A549 (cell line): Measurements from ENCODE around the gene SLC10A7. TPM values are rescaled to one million over a fixed set of nuclear protein-coding genes. Genes with fewer than 3 reads are reported as not detected.
A peak's percentile ranks its signal among the peaks of the same experiment; 100 is the strongest.

Source experiments
- ATAC-seq, 2 experiments: fragments of 200-7000 bp in 1 of 2; fragments of >200 bp in 1 of 2; cut with Nextera tagmentation in 1 of 2; cut with Tn5 transposase in 1 of 2; 3 replicates each; pipeline versions ENCODE4 v1.8.0 to v1.9.1; 2018 to 2020; ENCODE audit warnings: mild to moderate bottlenecking in 1 of 2, moderate library complexity in 1 of 2
- CTCF ChIA-PET: fragments of 300-600 bp; sonication (Branson Sonifier 250); formaldehyde crosslinking; extraction: SDS; loops from one replicate; lab custom pipeline; 2021; ENCODE audit warnings: antibody characterized with exemption, inconsistent platforms; lab: Yijun Ruan, JAX
- POLR2A ChIA-PET: fragments of 350-600 bp; formaldehyde crosslinking; extraction: SDS; loops from one replicate; lab custom pipeline; 2021; ENCODE audit warnings: antibody characterized with exemption, inconsistent platforms; lab: Yijun Ruan, JAX
- DNase-seq, 2 experiments: peaks; one replicate each; pipeline versions ENCODE4 v3.0.0 to v3.0.0-alpha.2; 2011 to 2016; ENCODE audit warnings: low read depth in 1 of 2, low spot score in 1 of 2
- FAIRE-seq: peaks from 2 replicates; lab custom pipeline; 2011; peaks lifted over from hg19 to GRCh38; lab: Jason Lieb, UNC
- H3K27ac ChIP-seq, 2 experiments: fragments of >200 bp; sonication (Bioruptor Twin); formaldehyde crosslinking; 3 replicates each; pipeline ENCODE4 v1.5.1; 2016 to 2017
- H3K4me1 ChIP-seq: fragments of >200 bp; sonication (Bioruptor Twin); formaldehyde crosslinking; 3 replicates; pipeline ENCODE4 v1.6.1; 2016
- H3K4me2 ChIP-seq: fragments of >200 bp; sonication (Bioruptor Twin); formaldehyde crosslinking; 3 replicates; pipeline ENCODE4 v1.6.1; 2016
- H3K4me3 ChIP-seq: fragments of >200 bp; sonication (Bioruptor Twin); formaldehyde crosslinking; 3 replicates; pipeline ENCODE4 v1.5.1; 2016
- H3K9me3 ChIP-seq: fragments of >200 bp; sonication (Bioruptor Twin); formaldehyde crosslinking; 3 replicates; pipeline ENCODE4 v1.6.1; 2016
- BHLHE40 ChIP-seq: IDR thresholded peaks from 2 replicates; pipeline ENCODE4 v1.6.1; 2012; ENCODE audit warnings: low read depth, low read length, inconsistent platforms
- CHD2 ChIP-seq: fragments of 150-350 bp; IDR thresholded peaks from 2 replicates; pipeline ENCODE4 v1.6.1; 2014; ENCODE audit warnings: low read length; ENCODE audit not compliant: partially characterized antibody
- EHF ChIP-seq: fragments of 250-450 bp; sonication (Bioruptor Pico); IDR thresholded peaks from 2 replicates; pipeline ENCODE4 v1.5.0; 2020; ENCODE audit warnings: mild to moderate bottlenecking
- EHMT2 ChIP-seq: fragments of 200-600 bp; sonication (generic); IDR thresholded peaks from 2 replicates; pipeline ENCODE4 v1.6.1; 2016; ENCODE audit warnings: antibody characterized with exemption, low read depth, mild to moderate bottlenecking, moderate library complexity
- ELK1 ChIP-seq: fragments of 150-350 bp; IDR thresholded peaks from 2 replicates; pipeline ENCODE4 v1.6.1; 2014; ENCODE audit warnings: low read depth, mild to moderate bottlenecking, low read length
- ESRRA ChIP-seq: fragments of 150-350 bp; IDR thresholded peaks from 2 replicates; pipeline ENCODE4 v1.6.1; 2014; ENCODE audit warnings: mild to moderate bottlenecking, low read length, borderline replicate concordance
- FOSL2 ChIP-seq, 2 experiments: fragments of 450-650 bp in 1 of 2; fragments of >200 bp in 1 of 2; sonication (Bioruptor Twin) in 1 of 2; formaldehyde crosslinking; IDR thresholded peaks; 2 replicates each; pipeline versions ENCODE4 v1.5.0 to v1.6.1; 2016 to 2020; ENCODE audit warnings: mild to moderate bottlenecking in 1 of 2, moderate library complexity in 1 of 2
- HOXB13 ChIP-seq: fragments of 250-450 bp; sonication (Bioruptor Pico); IDR thresholded peaks from 2 replicates; pipeline ENCODE4 v1.5.0; 2020; ENCODE audit warnings: low read depth, mild to moderate bottlenecking, moderate library complexity
- HOXB5 ChIP-seq: fragments of 250-450 bp; sonication (Bioruptor Pico); IDR thresholded peaks from 2 replicates; pipeline ENCODE4 v1.5.0; 2020; ENCODE audit warnings: mild to moderate bottlenecking, moderate library complexity
- JUN ChIP-seq, 2 experiments: fragments of >200 bp; sonication (Bioruptor Twin); formaldehyde crosslinking; IDR thresholded peaks; 2 replicates in 1 of 2; 3 replicates in 1 of 2; pipeline ENCODE4 v1.6.1; 2016 to 2017
- KDM5A ChIP-seq: fragments of 200-600 bp; sonication (generic); IDR thresholded peaks from 2 replicates; pipeline ENCODE4 v1.6.1; 2016; ENCODE audit warnings: antibody characterized with exemption, mild to moderate bottlenecking
- MAFK ChIP-seq: fragments of 450-650 bp; IDR thresholded peaks from 2 replicates; pipeline ENCODE4 v1.6.1; 2014; ENCODE audit not compliant: partially characterized antibody
- MAX ChIP-seq: IDR thresholded peaks from 2 replicates; pipeline ENCODE4 v1.6.1; 2012
- MAZ ChIP-seq: fragments of 150-350 bp; IDR thresholded peaks from 2 replicates; pipeline ENCODE4 v1.6.1; 2014; ENCODE audit warnings: antibody characterized with exemption, low read depth, low read length, borderline replicate concordance
- MYC ChIP-seq: IDR thresholded peaks from 2 replicates; pipeline ENCODE4 v1.6.1; 2012; ENCODE audit warnings: mild to moderate bottlenecking, inconsistent platforms, low read length, improper control_type of control experiment, borderline replicate concordance
- NFE2L2 ChIP-seq: fragments of 150-350 bp; conservative IDR thresholded peaks from 2 replicates; pipeline ENCODE4 v1.6.1; 2014; ENCODE audit warnings: low read length
- NR3C1 ChIP-seq: fragments of >200 bp; sonication (Bioruptor Twin); formaldehyde crosslinking; IDR thresholded peaks from 3 replicates; pipeline ENCODE4 v1.6.1; 2017
- PHF8 ChIP-seq: fragments of 200-600 bp; sonication (generic); IDR thresholded peaks from 2 replicates; pipeline ENCODE4 v1.6.1; 2016; ENCODE audit warnings: low read depth, mild to moderate bottlenecking, antibody characterized with exemption, moderate library complexity, borderline replicate concordance
- POLR2A ChIP-seq: IDR thresholded peaks from 2 replicates; pipeline ENCODE4 v1.6.1; 2012; ENCODE audit warnings: mild to moderate bottlenecking, low read length
- POLR2AphosphoS2 ChIP-seq: conservative IDR thresholded peaks from 2 replicates; pipeline ENCODE4 v1.6.1; 2012; ENCODE audit warnings: low read length, improper control_type of control experiment, inconsistent platforms
- RAD21 ChIP-seq, 2 experiments: fragments of >200 bp in 1 of 2; sonication (Bioruptor Twin) in 1 of 2; formaldehyde crosslinking in 1 of 2; IDR thresholded peaks in 1 of 2; conservative IDR thresholded peaks in 1 of 2; 2 replicates in 1 of 2; 3 replicates in 1 of 2; pipeline ENCODE4 v1.6.1; 2012 to 2018; ENCODE audit warnings: inconsistent platforms in 1 of 2
- RARB ChIP-seq: fragments of 250-450 bp; sonication (Bioruptor Pico); IDR thresholded peaks from 2 replicates; pipeline ENCODE4 v1.8.0; 2021; ENCODE audit warnings: mild to moderate bottlenecking, moderate library complexity
- RCOR1 ChIP-seq: fragments of 150-350 bp; IDR thresholded peaks from 2 replicates; pipeline ENCODE4 v1.6.1; 2014; ENCODE audit warnings: antibody characterized with exemption, low read length, low read depth
- RFX5 ChIP-seq: fragments of 450-650 bp; IDR thresholded peaks from 2 replicates; pipeline ENCODE4 v1.7.1; 2014; ENCODE audit warnings: antibody characterized with exemption, mild to moderate bottlenecking, moderate library complexity
- SMC3 ChIP-seq: fragments of >200 bp; sonication (Bioruptor Twin); formaldehyde crosslinking; IDR thresholded peaks from 3 replicates; pipeline ENCODE4 v1.6.1; 2018; ENCODE audit warnings: inconsistent platforms
- TP53 ChIP-seq: fragments of 250-450 bp; sonication (Bioruptor Pico); IDR thresholded peaks from 2 replicates; pipeline ENCODE4 v1.5.0; 2021; ENCODE audit warnings: mild to moderate bottlenecking, moderate library complexity
- ZSCAN20 ChIP-seq: fragments of 250-450 bp; sonication (Bioruptor Pico); IDR thresholded peaks from 2 replicates; pipeline ENCODE4 v1.8.0; 2022; ENCODE audit warnings: mild to moderate bottlenecking, moderate library complexity
- WGBS: methylation state at CpG from one replicate; pipeline ENCODE4 v1.1.6; 2017; ENCODE audit errors: missing lambda C conversion rate; 5-methylcytosine and 5-hydroxymethylcytosine counted together
- polyA plus RNA-seq, 4 experiments: library from polyadenylated mRNA; depleted of rRNA in 3 of 4; stranded (reverse); fragments of >200 nt; fragmentation: RNase III in 1 of 4; extraction: RNeasy Plus Mini Kit Qiagen cat#74134 plus additional on column Dnase treatment in 1 of 4; gene quantifications; 2 replicates in 3 of 4; 3 replicates in 1 of 4; pipeline ENCODE4 v1.2.3, GENCODE V29; 2011 to 2017
- TF ChIP-seq, protein P1 (sequence below): IDR thresholded peaks from 2 replicates; pipeline ENCODE4 v1.6.1; 2012; ENCODE audit warnings: low read depth, borderline replicate concordance
- TF ChIP-seq, protein P2 (sequence below): fragments of 450-650 bp; IDR thresholded peaks from 2 replicates; pipeline ENCODE4 v1.6.1; 2014; ENCODE audit warnings: antibody characterized with exemption
- TF ChIP-seq, protein P3 (sequence below): fragments of 200-600 bp; sonication (generic); IDR thresholded peaks from 2 replicates; pipeline ENCODE4 v1.6.1; 2016; ENCODE audit warnings: antibody characterized with exemption, mild to moderate bottlenecking, moderate library complexity

Gene SLC10A7
- polyA plus RNA-seq, 2 of the 4 experiments (the other 2 are of a cell fraction), result 1.3 to 6.5 TPM

DNA sequence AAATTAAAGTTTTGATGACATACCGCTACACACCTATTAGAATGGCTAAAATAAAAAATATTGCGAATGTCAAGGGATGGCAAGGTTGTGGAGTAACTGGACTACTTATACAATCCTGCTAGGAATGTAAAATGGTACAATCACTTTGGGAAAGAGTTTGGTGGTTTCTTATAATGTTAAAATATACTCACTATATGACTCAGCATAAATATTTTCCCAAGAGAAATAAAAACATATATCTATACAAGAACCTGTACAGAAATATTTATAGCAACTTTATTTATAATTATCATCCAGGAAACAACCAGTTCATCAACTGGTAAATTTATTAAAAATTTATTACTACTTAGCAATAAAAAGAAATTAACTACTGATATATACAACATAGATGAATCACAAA lies 89.7 kb downstream of the SLC10A7 start:
- ChIA-PET POLR2A (no interaction called here), CTCF (no interaction called here)
- ATAC-seq, result no peak
- H3K4me2 ChIP-seq, result no peak overlapping the region
- FAIRE-seq, result no peak
- no peak overlapping the region for H3K4me3 ChIP-seq
- TF ChIP-seq CHD2 (no peak), NFE2L2 (0 out of 2 replicates have a peak, but pooled peaks have one; percentile 15), MAFK (peak; percentile 41), MAX (no peak)
- H3K4me1 ChIP-seq, result no peaks in the 10 kb centered on the region
- DNase-seq, result no peak
- 93% methylated on average over 2 of the region's 2 CpGs for WGBS
- no peaks in the 10 kb centered on the region for H3K9me3 ChIP-seq
- H3K27ac ChIP-seq, result no peak overlapping the region

GRCh38 chr4:146428298-146428697 lies 93.4 kb downstream of the SLC10A7 start:
- no peak overlapping the region for H3K4me3 ChIP-seq
- no peaks in the 10 kb centered on the region for H3K4me1 ChIP-seq
- H3K4me2 ChIP-seq, result no peak overlapping the region
- FAIRE-seq, result no peak
- ChIA-PET CTCF (no interaction called here), POLR2A (no interaction called here)
- TF ChIP-seq POLR2A, result no peak
- TF ChIP-seq ZSCAN20, result no peak
- no peak for TF ChIP-seq RAD21 (conservative IDR thresholded peaks at IDR 0.05 in 1 of 2, IDR thresholded peaks at IDR 0.05 in 1 of 2)
- no peak for TF ChIP-seq MYC
- TF ChIP-seq JUN (IDR thresholded peaks at IDR 0.05), result no peak
- TF ChIP-seq ELK1, result no peak
- TF ChIP-seq, protein P1, sequence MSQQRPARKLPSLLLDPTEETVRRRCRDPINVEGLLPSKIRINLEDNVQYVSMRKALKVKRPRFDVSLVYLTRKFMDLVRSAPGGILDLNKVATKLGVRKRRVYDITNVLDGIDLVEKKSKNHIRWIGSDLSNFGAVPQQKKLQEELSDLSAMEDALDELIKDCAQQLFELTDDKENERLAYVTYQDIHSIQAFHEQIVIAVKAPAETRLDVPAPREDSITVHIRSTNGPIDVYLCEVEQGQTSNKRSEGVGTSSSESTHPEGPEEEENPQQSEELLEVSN, result no peak
- no peak for TF ChIP-seq MAZ
- no peak for TF ChIP-seq PHF8
- no peak for TF ChIP-seq HOXB5 (CRISPR knock-in tag)
- TF ChIP-seq NR3C1, result no peak
- TF ChIP-seq EHF (CRISPR knock-in tag), result no peak
- no peak for TF ChIP-seq TP53
- TF ChIP-seq BHLHE40, result no peak
- no peak for TF ChIP-seq FOSL2 (IDR thresholded peaks at IDR 0.05)
- no peak for TF ChIP-seq FOSL2 (CRISPR knock-in tag; IDR thresholded peaks at IDR 0.05)
- TF ChIP-seq ESRRA, result no peak
- TF ChIP-seq, protein P2, sequence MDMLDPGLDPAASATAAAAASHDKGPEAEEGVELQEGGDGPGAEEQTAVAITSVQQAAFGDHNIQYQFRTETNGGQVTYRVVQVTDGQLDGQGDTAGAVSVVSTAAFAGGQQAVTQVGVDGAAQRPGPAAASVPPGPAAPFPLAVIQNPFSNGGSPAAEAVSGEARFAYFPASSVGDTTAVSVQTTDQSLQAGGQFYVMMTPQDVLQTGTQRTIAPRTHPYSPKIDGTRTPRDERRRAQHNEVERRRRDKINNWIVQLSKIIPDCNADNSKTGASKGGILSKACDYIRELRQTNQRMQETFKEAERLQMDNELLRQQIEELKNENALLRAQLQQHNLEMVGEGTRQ, result no peak
- no peak for TF ChIP-seq NFE2L2
- TF ChIP-seq EHMT2, result no peak
- TF ChIP-seq POLR2AphosphoS2, result no peak
- no peak overlapping the region for H3K27ac ChIP-seq
- DNase-seq, result no peak
- WGBS, result 69% methylated on average over 1 of the region's 1 CpG
- ATAC-seq, result no peak
- no peaks in the 10 kb centered on the region for H3K9me3 ChIP-seq

- ATAC-seq (no peak), DNase-seq (no peak), FAIRE-seq (no peak)
- no peaks in the 10 kb centered on the region for H3K9me3 ChIP-seq
- CTCF ChIA-PET, result interaction anchor here (1.0 kb wide), 1 partner anchor 23 kb away, joined by 3 read pairs; no protein-coding TSS in a partner anchor
- H3K4me3 ChIP-seq, result no peak overlapping the region
- no peaks in the 10 kb centered on the region for H3K4me1 ChIP-seq
- no peak overlapping the region for H3K27ac ChIP-seq
- 51% methylated on average over 2 of the region's 2 CpGs for WGBS
- no peak overlapping the region for H3K4me2 ChIP-seq
- POLR2A ChIA-PET, result interaction anchor here (0.6 kb wide), 1 partner anchor 30 kb away, joined by 3 read pairs; no protein-coding TSS in a partner anchor
- TF ChIP-seq KDM5A (no peak), RCOR1 (no peak), JUN (IDR thresholded peaks at IDR 0.05) (no peak), SMC3 (no peak), POLR2A (no peak), HOXB13 (no peak), RARB (no peak), RFX5 (no peak)
- TF ChIP-seq, protein P3, sequence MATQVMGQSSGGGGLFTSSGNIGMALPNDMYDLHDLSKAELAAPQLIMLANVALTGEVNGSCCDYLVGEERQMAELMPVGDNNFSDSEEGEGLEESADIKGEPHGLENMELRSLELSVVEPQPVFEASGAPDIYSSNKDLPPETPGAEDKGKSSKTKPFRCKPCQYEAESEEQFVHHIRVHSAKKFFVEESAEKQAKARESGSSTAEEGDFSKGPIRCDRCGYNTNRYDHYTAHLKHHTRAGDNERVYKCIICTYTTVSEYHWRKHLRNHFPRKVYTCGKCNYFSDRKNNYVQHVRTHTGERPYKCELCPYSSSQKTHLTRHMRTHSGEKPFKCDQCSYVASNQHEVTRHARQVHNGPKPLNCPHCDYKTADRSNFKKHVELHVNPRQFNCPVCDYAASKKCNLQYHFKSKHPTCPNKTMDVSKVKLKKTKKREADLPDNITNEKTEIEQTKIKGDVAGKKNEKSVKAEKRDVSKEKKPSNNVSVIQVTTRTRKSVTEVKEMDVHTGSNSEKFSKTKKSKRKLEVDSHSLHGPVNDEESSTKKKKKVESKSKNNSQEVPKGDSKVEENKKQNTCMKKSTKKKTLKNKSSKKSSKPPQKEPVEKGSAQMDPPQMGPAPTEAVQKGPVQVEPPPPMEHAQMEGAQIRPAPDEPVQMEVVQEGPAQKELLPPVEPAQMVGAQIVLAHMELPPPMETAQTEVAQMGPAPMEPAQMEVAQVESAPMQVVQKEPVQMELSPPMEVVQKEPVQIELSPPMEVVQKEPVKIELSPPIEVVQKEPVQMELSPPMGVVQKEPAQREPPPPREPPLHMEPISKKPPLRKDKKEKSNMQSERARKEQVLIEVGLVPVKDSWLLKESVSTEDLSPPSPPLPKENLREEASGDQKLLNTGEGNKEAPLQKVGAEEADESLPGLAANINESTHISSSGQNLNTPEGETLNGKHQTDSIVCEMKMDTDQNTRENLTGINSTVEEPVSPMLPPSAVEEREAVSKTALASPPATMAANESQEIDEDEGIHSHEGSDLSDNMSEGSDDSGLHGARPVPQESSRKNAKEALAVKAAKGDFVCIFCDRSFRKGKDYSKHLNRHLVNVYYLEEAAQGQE, result no peak
Observed at GRCh38 chr4:146417822-146418221, 103.9 kb downstream of the SLC10A7 start.
